GM23338 (cell line): ENCODE data around the gene TM7SF3. TPM values are rescaled to one million over a fixed set of nuclear protein-coding genes. Genes with fewer than 3 reads are reported as not detected.

Experiments
- ATAC-seq: fragments of 200-7000 bp; cut with Tn5 transposase; 3 replicates; pipeline ENCODE4 v1.9.1; 2020
- DNase-seq: peaks from one replicate; pipeline ENCODE4 v3.0.0-alpha.2; 2015; ENCODE audit warnings: low spot score
- H2AFZ ChIP-seq: fragments of 200-600 bp; sonication (generic); 2 replicates; pipeline ENCODE4 v1.8.0; 2016; ENCODE audit warnings: antibody characterized with exemption, mild to moderate bottlenecking, moderate library complexity
- H3F3A ChIP-seq: fragments of 200-600 bp; sonication (generic); replicated peaks from 2 replicates; pipeline ENCODE4 v1.8.0; 2017; ENCODE audit warnings: antibody characterized with exemption, mixed run types, low read depth
- H3K27ac ChIP-seq: fragments of 200-600 bp; sonication (generic); 2 replicates; pipeline ENCODE4 v1.6.1; 2016; ENCODE audit warnings: low read depth
- H3K27me3 ChIP-seq: fragments of 200-600 bp; sonication (generic); 2 replicates; pipeline ENCODE4 v1.8.0; 2016; ENCODE audit warnings: mild to moderate bottlenecking, mixed run types, moderate library complexity; ENCODE audit not compliant: insufficient read depth
- H3K36me3 ChIP-seq: fragments of 200-600 bp; sonication (generic); 2 replicates; pipeline ENCODE4 v1.8.0; 2016; ENCODE audit warnings: mild to moderate bottlenecking; ENCODE audit not compliant: insufficient read depth
- H3K4me1 ChIP-seq: fragments of 200-600 bp; sonication (generic); 2 replicates; pipeline ENCODE4 v1.8.0; 2016; ENCODE audit warnings: mild to moderate bottlenecking, moderate library complexity; ENCODE audit not compliant: insufficient read depth
- H3K4me2 ChIP-seq: fragments of 200-600 bp; sonication (generic); 2 replicates; pipeline ENCODE4 v1.7.1; 2017; ENCODE audit warnings: mixed run types
- H3K4me3 ChIP-seq: fragments of 200-600 bp; sonication (generic); 2 replicates; pipeline ENCODE4 v1.6.1; 2016; ENCODE audit warnings: mixed run types
- H3K79me2 ChIP-seq: fragments of 200-600 bp; sonication (generic); replicated peaks from 2 replicates; pipeline ENCODE4 v1.8.0; 2017; ENCODE audit warnings: mild to moderate bottlenecking; ENCODE audit not compliant: insufficient read depth
- H3K9me2 ChIP-seq: fragments of 200-600 bp; sonication (generic); 2 replicates; pipeline ENCODE4 v1.8.0; 2017; ENCODE audit not compliant: insufficient read depth
- H4K20me1 ChIP-seq: fragments of 200-600 bp; sonication (generic); replicated peaks from 2 replicates; pipeline ENCODE4 v1.8.0; 2017; ENCODE audit warnings: mild to moderate bottlenecking; ENCODE audit not compliant: insufficient read depth
- H3K27ac Mint-ChIP-seq: 2 replicates; pipeline ENCODE4 v1.8.0; 2020; ENCODE audit warnings: inconsistent platforms, mild to moderate bottlenecking, moderate library complexity, mixed read lengths
- H3K27me3 Mint-ChIP-seq: 3 replicates; pipeline ENCODE4 v1.8.0; 2022; ENCODE audit warnings: low read depth, mild to moderate bottlenecking, moderate library complexity, mixed read lengths, inconsistent platforms; ENCODE audit not compliant: insufficient read depth, poor library complexity
- H3K36me3 Mint-ChIP-seq: 3 replicates; pipeline ENCODE4 v1.8.0; 2021; ENCODE audit warnings: low read depth, mild to moderate bottlenecking, inconsistent platforms, moderate library complexity, mixed read lengths
- H3K4me1 Mint-ChIP-seq: 3 replicates; pipeline ENCODE4 v1.8.0; 2020; ENCODE audit warnings: mild to moderate bottlenecking, inconsistent platforms, mixed read lengths
- H3K4me3 Mint-ChIP-seq: 3 replicates; pipeline ENCODE4 v1.8.0; 2021; ENCODE audit warnings: moderate library complexity, mild to moderate bottlenecking, inconsistent platforms, mixed read lengths
- H3K9me3 Mint-ChIP-seq: 3 replicates; pipeline ENCODE4 v1.8.0; 2020; ENCODE audit warnings: moderate library complexity, mild to moderate bottlenecking, inconsistent platforms, mixed read lengths
- CREB1 ChIP-seq: fragments of 250-450 bp; sonication (Bioruptor Pico); IDR thresholded peaks from 2 replicates; pipeline ENCODE4 v1.5.0; 2020; ENCODE audit warnings: low read depth, mild to moderate bottlenecking, moderate library complexity
- CTCF ChIP-seq, 2 experiments: fragments of 200-600 bp in 1 of 2; sonication (generic) in 1 of 2; conservative IDR thresholded peaks; 2 replicates each; pipeline versions ENCODE4 v1.5.1 to v1.6.1; 2016 to 2017; ENCODE audit warnings: antibody characterized with exemption in 2 of 2, low read depth in 2 of 2, mild to moderate bottlenecking in 2 of 2, moderate library complexity in 1 of 2
- ETS1 ChIP-seq: IDR thresholded peaks from 2 replicates; pipeline ENCODE4 v1.6.1; 2016; ENCODE audit warnings: antibody characterized with exemption
- EZH2 ChIP-seq: fragments of 200-600 bp; sonication (generic); IDR thresholded peaks from one replicate; pipeline ENCODE4 v1.8.0; 2017; ENCODE audit warnings: antibody characterized with exemption, mild to moderate bottlenecking, low read depth; ENCODE audit not compliant: unreplicated experiment
- EZH2phosphoT487 ChIP-seq: fragments of 200-600 bp; sonication (generic); IDR thresholded peaks from one replicate; pipeline ENCODE4 v1.8.1; 2018; ENCODE audit warnings: antibody characterized with exemption; ENCODE audit not compliant: unreplicated experiment
- REST ChIP-seq: IDR thresholded peaks from one replicate; pipeline ENCODE4 v1.6.1; 2018; ENCODE audit warnings: antibody characterized with exemption; ENCODE audit not compliant: unreplicated experiment
- ZNF114 ChIP-seq: fragments of 250-450 bp; sonication (Bioruptor Pico); IDR thresholded peaks from 2 replicates; pipeline ENCODE4 v1.5.0; 2020; ENCODE audit warnings: mild to moderate bottlenecking, moderate library complexity
- ZNF462 ChIP-seq: fragments of 250-450 bp; sonication (Bioruptor Pico); IDR thresholded peaks from 2 replicates; pipeline ENCODE4 v1.5.0; 2020; ENCODE audit warnings: mild to moderate bottlenecking, moderate library complexity
- polyA plus RNA-seq: library from polyadenylated mRNA; unstranded; fragments of >200 nt; fragmentation: Nextera tagmentation; extraction: Ambion mirVana; gene quantifications from 2 replicates; pipeline ENCODE4 v1.2.1, GENCODE V29; 2016
- total RNA-seq: library from RNA; depleted of rRNA; stranded (reverse); fragments of >200 nt; shearing (Covaris generic); gene quantifications from 2 replicates; pipeline ENCODE4 v1.2.3, GENCODE V29; 2014

TM7SF3 gene
- total and polyA plus RNA-seq, 2 experiments from 2014 or later = 30.3 to 121 TPM

- TF ChIP-seq ZNF114 (CRISPR knock-in tag) (no peak), EZH2 (no peak), REST (no peak), ETS1 (no peak), CREB1 (CRISPR knock-in tag) (no peak)
Measured at GRCh38 chr12:27057543-27057942, 43.4 kb upstream of the TM7SF3 start (continued).

GRCh38 chr12:27055966-27056365 is 41.8 kb upstream of the TM7SF3 start:
- Histone ChIP-seq H3K27ac (no peak overlapping the region), H3K4me1 (no peaks in the 10 kb centered on the region), H3K36me3 (no peaks in the 10 kb centered on the region), H3K4me3 (no peak overlapping the region), H3F3A (no peaks in the 10 kb centered on the region), H2AFZ (no peak overlapping the region), H4K20me1 (no peaks in the 10 kb centered on the region), H3K27me3 (no peaks in the 10 kb centered on the region), H3K79me2 (no peaks in the 10 kb centered on the region), H3K4me2 (no peak overlapping the region), H3K9me2 (no peaks in the 10 kb centered on the region)
- no peak for DNase-seq
- no peak overlapping the region for H3K4me3 Mint-ChIP-seq
- no peaks in the 10 kb centered on the region for H3K9me3 Mint-ChIP-seq
- H3K27me3 Mint-ChIP-seq = no peaks in the 10 kb centered on the region
- H3K27ac Mint-ChIP-seq = no peak overlapping the region
- no peaks in the 10 kb centered on the region for H3K36me3 Mint-ChIP-seq
- H3K4me1 Mint-ChIP-seq = no peaks in the 10 kb centered on the region
- no peak for ATAC-seq
- TF ChIP-seq CTCF (conservative IDR thresholded peaks at IDR 0.05; ENCODE audit: low read depth in 2 of 2) (no peak), EZH2phosphoT487 (no peak), ZNF462 (no peak), EZH2 (no peak), ZNF114 (CRISPR knock-in tag) (no peak), REST (no peak)
